A549 (cell line): ENCODE measurements around the gene IFNAR2. TPM values are rescaled to one million over a fixed set of nuclear protein-coding genes. Genes with fewer than 3 reads are reported as not detected.
"Not testable (repeated sequence)": the region's sequence is repeated elsewhere in the genome, so short reads cannot be mapped to it uniquely, and the experiment has no call there.

Experiments used
- ATAC-seq, 2 experiments: fragments of 200-7000 bp in 1 of 2; fragments of >200 bp in 1 of 2; cut with Nextera tagmentation in 1 of 2; cut with Tn5 transposase in 1 of 2; 3 replicates each; pipeline versions ENCODE4 v1.8.0 to v1.9.1; 2018 to 2020; ENCODE audit warnings: mild to moderate bottlenecking in 1 of 2, moderate library complexity in 1 of 2
- CTCF ChIA-PET: fragments of 300-600 bp; sonication (Branson Sonifier 250); formaldehyde crosslinking; extraction: SDS; loops from one replicate; lab custom pipeline; 2021; ENCODE audit warnings: antibody characterized with exemption, inconsistent platforms; lab: Yijun Ruan, JAX
- POLR2A ChIA-PET: fragments of 350-600 bp; formaldehyde crosslinking; extraction: SDS; loops from one replicate; lab custom pipeline; 2021; ENCODE audit warnings: antibody characterized with exemption, inconsistent platforms; lab: Yijun Ruan, JAX
- DNase-seq, 2 experiments: peaks; one replicate each; pipeline versions ENCODE4 v3.0.0 to v3.0.0-alpha.2; 2011 to 2016; ENCODE audit warnings: low read depth in 1 of 2, low spot score in 1 of 2
- FAIRE-seq: peaks from 2 replicates; lab custom pipeline; 2011; peaks lifted over from hg19 to GRCh38; lab: Jason Lieb, UNC
- H3K27ac ChIP-seq, 2 experiments: fragments of >200 bp; sonication (Bioruptor Twin); formaldehyde crosslinking; 3 replicates each; pipeline ENCODE4 v1.5.1; 2016 to 2017
- H3K4me1 ChIP-seq: fragments of >200 bp; sonication (Bioruptor Twin); formaldehyde crosslinking; 3 replicates; pipeline ENCODE4 v1.6.1; 2016
- H3K4me2 ChIP-seq: fragments of >200 bp; sonication (Bioruptor Twin); formaldehyde crosslinking; 3 replicates; pipeline ENCODE4 v1.6.1; 2016
- H3K4me3 ChIP-seq: fragments of >200 bp; sonication (Bioruptor Twin); formaldehyde crosslinking; 3 replicates; pipeline ENCODE4 v1.5.1; 2016
- H3K9me3 ChIP-seq: fragments of >200 bp; sonication (Bioruptor Twin); formaldehyde crosslinking; 3 replicates; pipeline ENCODE4 v1.6.1; 2016
- BHLHE40 ChIP-seq: IDR thresholded peaks from 2 replicates; pipeline ENCODE4 v1.6.1; 2012; ENCODE audit warnings: low read depth, low read length, inconsistent platforms
- CEBPB ChIP-seq, 2 experiments: fragments of >200 bp in 1 of 2; sonication (Bioruptor Twin) in 1 of 2; formaldehyde crosslinking in 1 of 2; IDR thresholded peaks; 2 replicates each; pipeline ENCODE4 v1.6.1; 2012 to 2016
- CHD2 ChIP-seq: fragments of 150-350 bp; IDR thresholded peaks from 2 replicates; pipeline ENCODE4 v1.6.1; 2014; ENCODE audit warnings: low read length; ENCODE audit not compliant: partially characterized antibody
- CHD4 ChIP-seq: fragments of 200-600 bp; sonication (generic); IDR thresholded peaks from 2 replicates; pipeline ENCODE4 v1.6.1; 2016; ENCODE audit warnings: antibody characterized with exemption, mild to moderate bottlenecking, borderline replicate concordance
- EHMT2 ChIP-seq: fragments of 200-600 bp; sonication (generic); IDR thresholded peaks from 2 replicates; pipeline ENCODE4 v1.6.1; 2016; ENCODE audit warnings: antibody characterized with exemption, low read depth, mild to moderate bottlenecking, moderate library complexity
- GATA3 ChIP-seq: IDR thresholded peaks from 2 replicates; pipeline ENCODE4 v1.6.1; 2012; ENCODE audit warnings: borderline replicate concordance
- HOXA7 ChIP-seq: fragments of 250-450 bp; sonication (Bioruptor Pico); IDR thresholded peaks from 2 replicates; pipeline ENCODE4 v1.5.0; 2020; ENCODE audit warnings: mild to moderate bottlenecking, moderate library complexity
- JUNB ChIP-seq: fragments of >200 bp; sonication (Bioruptor Twin); formaldehyde crosslinking; IDR thresholded peaks from 2 replicates; pipeline ENCODE4 v1.6.1; 2016
- KDM5A ChIP-seq: fragments of 200-600 bp; sonication (generic); IDR thresholded peaks from 2 replicates; pipeline ENCODE4 v1.6.1; 2016; ENCODE audit warnings: antibody characterized with exemption, mild to moderate bottlenecking
- MAZ ChIP-seq: fragments of 150-350 bp; IDR thresholded peaks from 2 replicates; pipeline ENCODE4 v1.6.1; 2014; ENCODE audit warnings: antibody characterized with exemption, low read depth, low read length, borderline replicate concordance
- NPAS2 ChIP-seq: fragments of 250-450 bp; sonication (Bioruptor Pico); IDR thresholded peaks from 2 replicates; pipeline ENCODE4 v1.8.0; 2022; ENCODE audit warnings: mild to moderate bottlenecking, moderate library complexity, borderline replicate concordance
- NR3C1 ChIP-seq: fragments of >200 bp; sonication (Bioruptor Twin); formaldehyde crosslinking; IDR thresholded peaks from 3 replicates; pipeline ENCODE4 v1.6.1; 2017
- POLR2AphosphoS2 ChIP-seq: conservative IDR thresholded peaks from 2 replicates; pipeline ENCODE4 v1.6.1; 2012; ENCODE audit warnings: low read length, improper control_type of control experiment, inconsistent platforms
- RCOR1 ChIP-seq: fragments of 150-350 bp; IDR thresholded peaks from 2 replicates; pipeline ENCODE4 v1.6.1; 2014; ENCODE audit warnings: antibody characterized with exemption, low read length, low read depth
- RFX5 ChIP-seq: fragments of 450-650 bp; IDR thresholded peaks from 2 replicates; pipeline ENCODE4 v1.7.1; 2014; ENCODE audit warnings: antibody characterized with exemption, mild to moderate bottlenecking, moderate library complexity
- SMC3 ChIP-seq: fragments of >200 bp; sonication (Bioruptor Twin); formaldehyde crosslinking; IDR thresholded peaks from 3 replicates; pipeline ENCODE4 v1.6.1; 2018; ENCODE audit warnings: inconsistent platforms
- TP53 ChIP-seq: fragments of 250-450 bp; sonication (Bioruptor Pico); IDR thresholded peaks from 2 replicates; pipeline ENCODE4 v1.5.0; 2021; ENCODE audit warnings: mild to moderate bottlenecking, moderate library complexity
- ZC3H11A ChIP-seq: fragments of 450-650 bp; IDR thresholded peaks from 2 replicates; pipeline ENCODE4 v1.6.1; 2014; ENCODE audit warnings: antibody characterized with exemption, mild to moderate bottlenecking
- ZNF302 ChIP-seq: fragments of 250-450 bp; sonication (Bioruptor Pico); IDR thresholded peaks from 2 replicates; pipeline ENCODE4 v1.9.0; 2021; ENCODE audit warnings: inconsistent platforms, mild to moderate bottlenecking, moderate library complexity
- WGBS: methylation state at CpG from one replicate; pipeline ENCODE4 v1.1.6; 2017; ENCODE audit errors: missing lambda C conversion rate; 5-methylcytosine and 5-hydroxymethylcytosine counted together
- polyA plus RNA-seq, 4 experiments: library from polyadenylated mRNA; depleted of rRNA in 3 of 4; stranded (reverse); fragments of >200 nt; fragmentation: RNase III in 1 of 4; extraction: RNeasy Plus Mini Kit Qiagen cat#74134 plus additional on column Dnase treatment in 1 of 4; gene quantifications; 2 replicates in 3 of 4; 3 replicates in 1 of 4; pipeline ENCODE4 v1.2.3, GENCODE V29; 2011 to 2017
- TF ChIP-seq, protein P1 (sequence below): fragments of 150-350 bp; IDR thresholded peaks from 2 replicates; pipeline ENCODE4 v1.6.1; 2014; ENCODE audit warnings: low read depth, mild to moderate bottlenecking, low read length
- TF ChIP-seq, protein P2 (sequence below): fragments of >200 bp; sonication (Bioruptor Twin); formaldehyde crosslinking; IDR thresholded peaks from 2 replicates; pipeline ENCODE4 v1.6.1; 2016
- TF ChIP-seq, protein P3 (sequence below): IDR thresholded peaks from 2 replicates; pipeline ENCODE4 v1.6.1; 2012; ENCODE audit warnings: low read depth, borderline replicate concordance
- TF ChIP-seq, protein P4 (sequence below): fragments of 200-600 bp; sonication (generic); IDR thresholded peaks from 2 replicates; pipeline ENCODE4 v1.6.1; 2016; ENCODE audit warnings: antibody characterized with exemption, mild to moderate bottlenecking, moderate library complexity

IFNAR2 gene
- polyA plus RNA-seq, 2 of the 4 experiments (the other 2 are of a cell fraction): 10.1 to 40.5 TPM

DNA sequence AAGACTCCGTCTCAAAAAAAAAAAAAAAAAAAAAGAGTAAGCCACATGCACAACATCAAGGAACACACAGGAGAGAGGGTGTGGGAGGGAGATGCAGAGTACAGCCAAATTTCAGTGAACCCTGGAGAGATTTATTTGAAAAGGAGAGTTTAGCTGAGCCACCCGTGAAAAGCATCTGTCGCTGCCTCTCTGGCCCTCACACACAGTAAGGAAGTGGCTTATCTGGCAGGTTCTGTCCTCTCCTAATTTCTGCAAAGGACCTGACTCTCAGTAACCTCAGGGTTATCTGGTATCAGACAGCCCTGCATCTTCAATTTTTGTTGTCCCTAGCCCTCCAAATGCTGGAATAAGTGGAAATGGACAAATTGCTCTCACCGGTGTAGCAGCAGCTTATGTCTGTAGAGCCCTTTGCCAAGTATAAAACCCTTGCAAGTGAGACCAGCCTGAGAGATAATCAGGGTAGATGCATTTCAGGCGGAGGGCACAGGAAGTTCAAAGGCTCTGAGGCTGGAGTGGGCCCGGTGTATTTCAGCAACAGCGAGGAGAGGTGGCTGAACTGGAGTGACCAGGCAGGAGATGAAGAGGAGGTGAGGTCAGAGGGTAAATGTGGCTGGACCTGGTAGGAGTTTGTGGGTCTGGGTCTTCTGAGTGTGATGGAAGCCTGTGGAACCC, 19.7 kb downstream of the IFNAR2 start:
- Histone ChIP-seq H3K9me3 (no peaks in the 10 kb centered on the region), H3K4me1 (no peaks in the 10 kb centered on the region), H3K27ac (no peak overlapping the region), H3K4me2 (no peak overlapping the region), H3K4me3 (no peak overlapping the region)
- TF ChIP-seq, protein P1, sequence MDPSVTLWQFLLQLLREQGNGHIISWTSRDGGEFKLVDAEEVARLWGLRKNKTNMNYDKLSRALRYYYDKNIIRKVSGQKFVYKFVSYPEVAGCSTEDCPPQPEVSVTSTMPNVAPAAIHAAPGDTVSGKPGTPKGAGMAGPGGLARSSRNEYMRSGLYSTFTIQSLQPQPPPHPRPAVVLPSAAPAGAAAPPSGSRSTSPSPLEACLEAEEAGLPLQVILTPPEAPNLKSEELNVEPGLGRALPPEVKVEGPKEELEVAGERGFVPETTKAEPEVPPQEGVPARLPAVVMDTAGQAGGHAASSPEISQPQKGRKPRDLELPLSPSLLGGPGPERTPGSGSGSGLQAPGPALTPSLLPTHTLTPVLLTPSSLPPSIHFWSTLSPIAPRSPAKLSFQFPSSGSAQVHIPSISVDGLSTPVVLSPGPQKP: no peak
- TF ChIP-seq TP53 (CRISPR knock-in tag): no peak
- no peak for TF ChIP-seq ZNF302 (CRISPR knock-in tag)
- no peak for TF ChIP-seq RFX5
- TF ChIP-seq EHMT2: no peak
- no peak for TF ChIP-seq NR3C1
- TF ChIP-seq, protein P2, sequence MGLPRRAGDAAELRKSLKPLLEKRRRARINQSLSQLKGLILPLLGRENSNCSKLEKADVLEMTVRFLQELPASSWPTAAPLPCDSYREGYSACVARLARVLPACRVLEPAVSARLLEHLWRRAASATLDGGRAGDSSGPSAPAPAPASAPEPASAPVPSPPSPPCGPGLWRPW: no peak
- no peak for TF ChIP-seq POLR2AphosphoS2
- no peak for TF ChIP-seq CHD2
- no peak for TF ChIP-seq BHLHE40
- TF ChIP-seq GATA3: no peak
- no peak for TF ChIP-seq JUNB
- no peak for TF ChIP-seq KDM5A
- no peak for TF ChIP-seq CHD4
- TF ChIP-seq CEBPB (IDR thresholded peaks at IDR 0.05): no peak
- TF ChIP-seq SMC3: no peak
- POLR2A ChIA-PET: no interaction called here
- ATAC-seq (no peak), DNase-seq (no peak), FAIRE-seq (no peak)
- CTCF ChIA-PET: interaction anchor here (0.7 kb wide), 1 partner anchor 111 kb away, joined by 3 read pairs; no protein-coding TSS in a partner anchor
- 96% methylated on average over 7 of the region's 7 CpGs for whole genome bisulfite sequencing

DNA sequence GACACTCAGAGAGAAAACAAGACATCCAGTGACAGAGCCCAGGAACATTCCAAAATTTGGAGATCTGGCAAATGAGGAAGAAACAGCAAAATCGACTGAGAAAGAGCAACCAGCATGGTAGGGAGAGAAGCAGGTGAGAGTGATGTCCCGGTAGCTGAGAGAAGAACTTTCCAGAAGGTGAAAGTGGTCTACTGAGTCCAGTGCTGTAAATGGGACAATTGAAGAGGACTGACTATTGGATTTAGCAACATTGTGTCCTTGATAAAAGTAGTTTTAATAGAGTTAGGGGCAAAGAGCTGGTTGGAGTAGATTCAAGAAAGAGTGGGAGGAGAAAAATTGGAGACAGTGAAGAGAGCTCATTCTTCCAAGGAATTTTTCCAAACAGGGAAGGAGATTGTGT, 21.4 kb downstream of the IFNAR2 start:
- no peak overlapping the region for H3K27ac ChIP-seq
- H3K4me1 ChIP-seq: no peaks in the 10 kb centered on the region
- H3K4me3 ChIP-seq: no peak overlapping the region
- ATAC-seq (no peak), FAIRE-seq (no peak), DNase-seq (no peak)
- TF ChIP-seq ZNF302 (CRISPR knock-in tag) (no peak), CEBPB (IDR thresholded peaks at IDR 0.05) (no peak), MAZ (no peak)
- H3K4me2 ChIP-seq: no peak overlapping the region
- ChIA-PET CTCF (no interaction called here), POLR2A (no interaction called here)
- H3K9me3 ChIP-seq: no peaks in the 10 kb centered on the region
- 86% methylated on average over 2 of the region's 2 CpGs for WGBS

DNA sequence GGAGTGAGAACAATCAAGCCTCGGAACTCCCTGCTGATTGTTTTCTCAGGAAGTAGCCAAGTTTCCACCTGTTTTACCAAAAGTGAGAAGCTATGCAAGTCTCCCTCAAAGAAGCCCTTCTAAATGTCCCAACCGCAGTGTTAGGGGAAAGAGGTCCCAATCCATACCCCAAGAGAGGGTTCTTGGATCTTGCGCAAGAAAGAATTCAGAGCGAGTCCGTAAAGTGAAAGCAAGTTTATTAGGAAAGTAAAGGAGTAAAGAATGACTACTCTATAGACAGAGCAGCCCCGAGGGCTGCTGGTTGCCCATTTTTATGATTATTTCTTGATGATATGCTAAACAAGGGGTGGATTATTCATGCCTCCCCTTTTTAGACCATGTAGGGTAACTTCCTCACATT, 23.6 kb downstream of the IFNAR2 start:
- H3K27ac ChIP-seq, H3K4me2 ChIP-seq, H3K4me1 ChIP-seq, H3K9me3 ChIP-seq, H3K4me3 ChIP-seq, DNase-seq, CTCF ChIA-PET, ATAC-seq, POLR2A ChIA-PET, FAIRE-seq: not testable (repeated sequence)
- WGBS: 93% methylated on average over 6 of the region's 6 CpGs

DNA sequence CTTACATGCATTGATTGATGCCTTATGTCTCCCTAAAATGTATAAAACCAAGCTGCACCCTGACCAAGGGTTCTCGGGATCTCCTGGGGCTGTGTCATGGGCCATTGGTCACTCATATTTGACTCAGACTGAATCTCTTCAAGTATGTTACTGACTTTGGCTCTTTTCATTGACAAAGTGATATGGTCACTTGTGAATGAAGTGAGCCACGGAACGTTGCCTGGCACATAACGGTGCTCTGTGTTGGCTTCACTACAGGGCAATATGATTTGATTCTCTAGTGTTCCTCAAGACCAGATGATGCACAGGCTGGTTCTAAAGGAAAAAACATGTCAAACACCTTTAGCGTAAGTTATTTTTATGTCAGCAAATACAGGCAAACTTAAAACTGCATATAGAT, 25.0 kb downstream of the IFNAR2 start:
- Histone ChIP-seq H3K9me3 (no peaks in the 10 kb centered on the region), H3K27ac (no peak overlapping the region), H3K4me1 (no peaks in the 10 kb centered on the region), H3K4me3 (no peak overlapping the region), H3K4me2 (no peak overlapping the region)
- ChIA-PET CTCF (no interaction called here), POLR2A (no interaction called here)
- 93% methylated on average over 5 of the region's 5 CpGs for WGBS
- DNase-seq (no peak), FAIRE-seq (no peak), ATAC-seq (no peak)
- TF ChIP-seq CEBPB (IDR thresholded peaks at IDR 0.05): no peak
- TF ChIP-seq, protein P3, sequence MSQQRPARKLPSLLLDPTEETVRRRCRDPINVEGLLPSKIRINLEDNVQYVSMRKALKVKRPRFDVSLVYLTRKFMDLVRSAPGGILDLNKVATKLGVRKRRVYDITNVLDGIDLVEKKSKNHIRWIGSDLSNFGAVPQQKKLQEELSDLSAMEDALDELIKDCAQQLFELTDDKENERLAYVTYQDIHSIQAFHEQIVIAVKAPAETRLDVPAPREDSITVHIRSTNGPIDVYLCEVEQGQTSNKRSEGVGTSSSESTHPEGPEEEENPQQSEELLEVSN: no peak
- TF ChIP-seq RCOR1: no peak
- TF ChIP-seq GATA3: no peak
- TF ChIP-seq NPAS2 (CRISPR knock-in tag): no peak
- no peak for TF ChIP-seq HOXA7 (CRISPR knock-in tag)
- TF ChIP-seq, protein P4, sequence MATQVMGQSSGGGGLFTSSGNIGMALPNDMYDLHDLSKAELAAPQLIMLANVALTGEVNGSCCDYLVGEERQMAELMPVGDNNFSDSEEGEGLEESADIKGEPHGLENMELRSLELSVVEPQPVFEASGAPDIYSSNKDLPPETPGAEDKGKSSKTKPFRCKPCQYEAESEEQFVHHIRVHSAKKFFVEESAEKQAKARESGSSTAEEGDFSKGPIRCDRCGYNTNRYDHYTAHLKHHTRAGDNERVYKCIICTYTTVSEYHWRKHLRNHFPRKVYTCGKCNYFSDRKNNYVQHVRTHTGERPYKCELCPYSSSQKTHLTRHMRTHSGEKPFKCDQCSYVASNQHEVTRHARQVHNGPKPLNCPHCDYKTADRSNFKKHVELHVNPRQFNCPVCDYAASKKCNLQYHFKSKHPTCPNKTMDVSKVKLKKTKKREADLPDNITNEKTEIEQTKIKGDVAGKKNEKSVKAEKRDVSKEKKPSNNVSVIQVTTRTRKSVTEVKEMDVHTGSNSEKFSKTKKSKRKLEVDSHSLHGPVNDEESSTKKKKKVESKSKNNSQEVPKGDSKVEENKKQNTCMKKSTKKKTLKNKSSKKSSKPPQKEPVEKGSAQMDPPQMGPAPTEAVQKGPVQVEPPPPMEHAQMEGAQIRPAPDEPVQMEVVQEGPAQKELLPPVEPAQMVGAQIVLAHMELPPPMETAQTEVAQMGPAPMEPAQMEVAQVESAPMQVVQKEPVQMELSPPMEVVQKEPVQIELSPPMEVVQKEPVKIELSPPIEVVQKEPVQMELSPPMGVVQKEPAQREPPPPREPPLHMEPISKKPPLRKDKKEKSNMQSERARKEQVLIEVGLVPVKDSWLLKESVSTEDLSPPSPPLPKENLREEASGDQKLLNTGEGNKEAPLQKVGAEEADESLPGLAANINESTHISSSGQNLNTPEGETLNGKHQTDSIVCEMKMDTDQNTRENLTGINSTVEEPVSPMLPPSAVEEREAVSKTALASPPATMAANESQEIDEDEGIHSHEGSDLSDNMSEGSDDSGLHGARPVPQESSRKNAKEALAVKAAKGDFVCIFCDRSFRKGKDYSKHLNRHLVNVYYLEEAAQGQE: no peak
- no peak for TF ChIP-seq ZC3H11A
- no peak for TF ChIP-seq SMC3
